H1 (cell line): Measurements from ENCODE around the gene KNOP1. TPM values are rescaled to one million over a fixed set of nuclear protein-coding genes. Genes with fewer than 3 reads are reported as not detected.

ENCODE experiments used
- ATF2 ChIP-seq: IDR thresholded peaks from 2 replicates; pipeline ENCODE4 v1.6.1; 2012; ENCODE audit warnings: low read length, inconsistent platforms
- BRCA1 ChIP-seq: IDR thresholded peaks from 2 replicates; pipeline ENCODE4 v1.6.1; 2012; ENCODE audit warnings: low read depth, low read length, improper control_type of control experiment
- CBX5 ChIP-seq: fragments of 300-800, 300-1000 bp; sonication (generic); IDR thresholded peaks from 2 replicates; pipeline ENCODE4 v1.7.1; 2016; ENCODE audit warnings: antibody characterized with exemption, low read length, low read depth
- CHD7 ChIP-seq: fragments of 300-600 bp; sonication (generic); IDR thresholded peaks from 2 replicates; pipeline ENCODE4 v1.7.1; 2012; ENCODE audit warnings: low read length, moderate library complexity, mild to moderate bottlenecking, inconsistent platforms; ENCODE audit not compliant: insufficient replicate concordance
- HDAC6 ChIP-seq: IDR thresholded peaks from one replicate; pipeline ENCODE4 v1.7.1; 2012; ENCODE audit warnings: low read depth, mild to moderate bottlenecking, inconsistent platforms, low read length, moderate library complexity
- JUN ChIP-seq: IDR thresholded peaks from 2 replicates; pipeline ENCODE4 v1.6.1; 2011; ENCODE audit warnings: low read depth, mild to moderate bottlenecking, improper control_type of control experiment, low read length
- RFX5 ChIP-seq: IDR thresholded peaks from 2 replicates; pipeline ENCODE4 v1.6.1; 2011; ENCODE audit warnings: low read depth, low read length, improper control_type of control experiment, borderline replicate concordance
- SP1 ChIP-seq: IDR thresholded peaks from 2 replicates; pipeline ENCODE4 v1.6.1; 2011; ENCODE audit warnings: low read depth, low read length
- SUZ12 ChIP-seq: fragments of 200-600 bp; sonication (generic); IDR thresholded peaks from 2 replicates; pipeline ENCODE4 v1.6.1; 2012; ENCODE audit warnings: mild to moderate bottlenecking, inconsistent platforms, low read length, moderate library complexity, mixed read lengths
- TAF1 ChIP-seq: IDR thresholded peaks from 2 replicates; pipeline ENCODE4 v1.6.1; 2011; ENCODE audit warnings: mild to moderate bottlenecking, low read depth, low read length
- TBP ChIP-seq: IDR thresholded peaks from 2 replicates; pipeline ENCODE4 v1.6.1; 2011; ENCODE audit warnings: low read depth, low read length, improper control_type of control experiment
- polyA plus RNA-seq, 7 experiments: library from polyadenylated mRNA; depleted of rRNA in 3 of 7; stranded (reverse) in 5 of 7; unstranded in 2 of 7; fragments of >200 nt in 5 of 7; fragments of 200-250 nt in 2 of 7; gene quantifications; 1 replicate in 5 of 7; 2 replicates in 1 of 7; 4 replicates in 1 of 7; pipeline versions ENCODE4 v1.2.1 to v1.2.3, GENCODE V29; 2011 to 2013; ENCODE audit warnings: missing spikeins in 2 of 7, mixed read lengths in 2 of 7
- total RNA-seq: library from RNA; stranded (reverse); fragmentation: NEBNext Ultra II Directional; extraction: Animal tissue kit (Norgen Biotek cat#: 25700); gene quantifications from 2 replicates; pipeline ENCODE4 v1.2.1, GENCODE V29; 2021

The KNOP1 gene
- total and polyA plus RNA-seq, 2 of the 8 experiments (the other 6 are each of a cell fraction or from before 2014, with no cell fraction given): 21.6 to 87.9 TPM

GRCh38 chr16:19716183-19716582 lies 1.8 kb downstream of the KNOP1 start (continued):
- TF ChIP-seq CHD7 (no peak), SP1 (no peak), ATF2 (no peak), TAF1 (no peak), RFX5 (no peak), HDAC6 (no peak), JUN (no peak), CBX5 (no peak), TBP (no peak), SUZ12 (no peak), BRCA1 (no peak)
